NCI-H1092 treated with DMSO at 0.1 percent for 48 hours (cell line): ENCODE measurements around the gene MAD1L1.
A peak's percentile ranks its signal among the peaks of the same experiment; 100 is the strongest.
"Not testable (repeated sequence)": the region's sequence is repeated elsewhere in the genome, so short reads cannot be mapped to it uniquely, and the experiment has no call there.

Experiments
- DNase-seq: peaks from one replicate; lab custom pipeline; 2025; lab: John Stamatoyannopoulos, UW

Gene MAD1L1

GRCh38 chr7:1875392-1876199 is 357.1 kb downstream of the MAD1L1 start:
- DNase-seq, result not testable (repeated sequence)

- peak; percentile 46 for DNase-seq
Observed at GRCh38 chr7:1874590-1875391, 358.0 kb downstream of the MAD1L1 start.

- no peak for DNase-seq
Observed at GRCh38 chr7:1873857-1874589, 358.7 kb downstream of the MAD1L1 start.

GRCh38 chr7:1873421-1873820 is 359.3 kb downstream of the MAD1L1 start:
- no peak for DNase-seq

GRCh38 chr7:1873070-1873405 is 359.7 kb downstream of the MAD1L1 start:
- DNase-seq, result no peak

GRCh38 chr7:1872191-1873069 is 360.3 kb downstream of the MAD1L1 start:
- DNase-seq, result no peak

- no peak for DNase-seq
Observed at GRCh38 chr7:1869452-1870130, 363.2 kb downstream of the MAD1L1 start.

- no peak for DNase-seq
Observed at GRCh38 chr7:1868516-1869165, 364.1 kb downstream of the MAD1L1 start.

GRCh38 chr7:1867370-1868260 is 365.1 kb downstream of the MAD1L1 start:
- DNase-seq, result no peak

GRCh38 chr7:1866601-1867000 is 366.1 kb downstream of the MAD1L1 start:
- DNase-seq, result no peak

GRCh38 chr7:1865571-1866255 is 367.0 kb downstream of the MAD1L1 start:
- DNase-seq, result no peak

- no peak for DNase-seq
Observed at GRCh38 chr7:1865000-1865555, 367.7 kb downstream of the MAD1L1 start.

GRCh38 chr7:1864161-1864940 is 368.4 kb downstream of the MAD1L1 start:
- no peak for DNase-seq

- DNase-seq, result no peak
Observed at GRCh38 chr7:1863091-1863900, 369.4 kb downstream of the MAD1L1 start.

GRCh38 chr7:1862560-1862959 is 370.2 kb downstream of the MAD1L1 start:
- no peak for DNase-seq

- no peak for DNase-seq
Observed at GRCh38 chr7:1861799-1862458, 370.8 kb downstream of the MAD1L1 start.
